Prostate gland (tissue), 2 donors: ENCODE measurements around the gene NMNAT2. TPM values are rescaled to one million over a fixed set of nuclear protein-coding genes. Genes with fewer than 3 reads are reported as not detected.

Experiments
- DNase-seq: peaks from one replicate; pipeline ENCODE4 v3.0.0-alpha.2; 2019; ENCODE audit warnings: low spot score
- H3K27ac ChIP-seq, 2 donors: fragments of 200-600 bp; sonication (generic); 2 replicates each; pipeline ENCODE4 v1.5.1; 2017 to 2019
- H3K27me3 ChIP-seq: fragments of 200-600 bp; sonication (generic); replicated peaks from 2 replicates; pipeline ENCODE4 v1.5.1; 2019; ENCODE audit not compliant: insufficient read depth
- H3K36me3 ChIP-seq, 2 donors: fragments of 200-600 bp; sonication (generic); 1 replicate in 1 of 2; 2 replicates in 1 of 2; pipeline versions ENCODE4 v1.5.1 to v1.8.1; 2017 to 2019
- H3K4me1 ChIP-seq: fragments of 200-600 bp; sonication (generic); replicated peaks from 2 replicates; pipeline ENCODE4 v1.5.1; 2019
- H3K4me3 ChIP-seq, 2 donors: fragments of 200-600 bp; sonication (generic); 2 replicates each; pipeline ENCODE4 v1.5.1; 2017 to 2019
- H3K9me3 ChIP-seq: fragments of 200-600 bp; sonication (generic); 2 replicates; pipeline ENCODE4 v1.5.1; 2017
- POLR2A ChIP-seq: fragments of 450-650 bp; IDR thresholded peaks from one replicate; pipeline ENCODE4 v1.6.1; 2016; ENCODE audit warnings: antibody characterized with exemption, mild to moderate bottlenecking
- POLR2AphosphoS5 ChIP-seq: sonication (generic); formaldehyde crosslinking; IDR thresholded peaks from one replicate; pipeline ENCODE4 v1.6.1; 2017; ENCODE audit warnings: antibody characterized with exemption
- WGBS: methylation state at CpG from one replicate; pipeline ENCODE4 v1.1.5; 2018; 5-methylcytosine and 5-hydroxymethylcytosine counted together
- intact Hi-C: fragments of 100-400 bp; cut with DNase I; formaldehyde crosslinking; loops from one replicate; pipeline ENCODE4 v1.14.2; 2022
- total RNA-seq, 2 donors: library from RNA; depleted of rRNA; stranded (reverse); fragments of >200 nt; gene quantifications; one replicate each; pipeline ENCODE4 v1.1.0, GENCODE V29; 2016
- TF ChIP-seq, protein P1 (sequence below), 4 experiments: fragments of 200-600 bp in 2 of 4; fragments of 450-650 bp in 2 of 4; sonication (generic) in 2 of 4; IDR thresholded peaks; 1 replicate in 3 of 4; 2 replicates in 1 of 4; pipeline ENCODE4 v1.5.1; 2016 to 2019; ENCODE audit warnings: antibody characterized with exemption in 4 of 4, mild to moderate bottlenecking in 2 of 4, moderate library complexity in 2 of 4

The NMNAT2 gene
- total RNA-seq, 2 donors from 2014 or later = 0.27 to 41.0 TPM

- Histone ChIP-seq H3K27ac (no peak overlapping the region), H3K27me3 (no peaks in the 10 kb centered on the region), H3K9me3 (no peaks in the 10 kb centered on the region), H3K4me3 (no peak overlapping the region), H3K36me3 (no peaks in the 10 kb centered on the region), H3K4me1 (no peaks in the 10 kb centered on the region)
- DNase-seq = no peak
- intact Hi-C loops = no loop called here
- TF ChIP-seq POLR2AphosphoS5 = no peak
- TF ChIP-seq, protein P1, sequence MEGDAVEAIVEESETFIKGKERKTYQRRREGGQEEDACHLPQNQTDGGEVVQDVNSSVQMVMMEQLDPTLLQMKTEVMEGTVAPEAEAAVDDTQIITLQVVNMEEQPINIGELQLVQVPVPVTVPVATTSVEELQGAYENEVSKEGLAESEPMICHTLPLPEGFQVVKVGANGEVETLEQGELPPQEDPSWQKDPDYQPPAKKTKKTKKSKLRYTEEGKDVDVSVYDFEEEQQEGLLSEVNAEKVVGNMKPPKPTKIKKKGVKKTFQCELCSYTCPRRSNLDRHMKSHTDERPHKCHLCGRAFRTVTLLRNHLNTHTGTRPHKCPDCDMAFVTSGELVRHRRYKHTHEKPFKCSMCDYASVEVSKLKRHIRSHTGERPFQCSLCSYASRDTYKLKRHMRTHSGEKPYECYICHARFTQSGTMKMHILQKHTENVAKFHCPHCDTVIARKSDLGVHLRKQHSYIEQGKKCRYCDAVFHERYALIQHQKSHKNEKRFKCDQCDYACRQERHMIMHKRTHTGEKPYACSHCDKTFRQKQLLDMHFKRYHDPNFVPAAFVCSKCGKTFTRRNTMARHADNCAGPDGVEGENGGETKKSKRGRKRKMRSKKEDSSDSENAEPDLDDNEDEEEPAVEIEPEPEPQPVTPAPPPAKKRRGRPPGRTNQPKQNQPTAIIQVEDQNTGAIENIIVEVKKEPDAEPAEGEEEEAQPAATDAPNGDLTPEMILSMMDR (IDR thresholded peaks at IDR 0.05) = no peak
- TF ChIP-seq POLR2A = no peak
- 78% methylated on average over 6 of the region's 6 CpGs for WGBS
Observed at GRCh38 chr1:183356534-183357182, 61.5 kb downstream of the NMNAT2 start.

DNA sequence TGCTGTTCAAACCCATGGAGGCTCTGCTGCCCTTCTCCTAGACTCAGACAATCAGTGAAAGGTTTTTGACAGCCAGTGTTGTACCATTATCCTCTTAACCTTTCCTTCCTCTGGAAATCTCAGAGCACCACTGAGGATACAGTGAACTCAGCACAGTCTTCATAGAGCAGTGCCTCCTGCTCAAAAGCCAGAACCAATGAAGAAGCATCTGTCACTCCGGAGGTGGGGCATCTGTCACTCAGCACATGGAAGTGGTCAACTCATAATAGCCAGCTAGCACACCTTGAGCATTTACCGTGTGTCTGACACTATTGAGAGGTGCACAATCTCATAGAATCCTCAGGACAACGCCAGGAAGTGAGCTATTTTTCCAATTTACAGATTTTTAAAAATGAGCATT lies 62.4 kb downstream of the NMNAT2 start:
- no peaks in the 10 kb centered on the region for H3K36me3 ChIP-seq
- no peak for DNase-seq
- H3K9me3 ChIP-seq = no peaks in the 10 kb centered on the region
- TF ChIP-seq, protein P1 (IDR thresholded peaks at IDR 0.05) = no peak
- TF ChIP-seq POLR2A = no peak
- TF ChIP-seq POLR2AphosphoS5 = no peak
- no peaks in the 10 kb centered on the region for H3K4me1 ChIP-seq
- H3K27ac ChIP-seq = no peak overlapping the region
- no peaks in the 10 kb centered on the region for H3K27me3 ChIP-seq
- 94% methylated on average over 3 of the region's 3 CpGs for WGBS
- intact Hi-C loops = no loop called here
- H3K4me3 ChIP-seq = no peak overlapping the region

DNA sequence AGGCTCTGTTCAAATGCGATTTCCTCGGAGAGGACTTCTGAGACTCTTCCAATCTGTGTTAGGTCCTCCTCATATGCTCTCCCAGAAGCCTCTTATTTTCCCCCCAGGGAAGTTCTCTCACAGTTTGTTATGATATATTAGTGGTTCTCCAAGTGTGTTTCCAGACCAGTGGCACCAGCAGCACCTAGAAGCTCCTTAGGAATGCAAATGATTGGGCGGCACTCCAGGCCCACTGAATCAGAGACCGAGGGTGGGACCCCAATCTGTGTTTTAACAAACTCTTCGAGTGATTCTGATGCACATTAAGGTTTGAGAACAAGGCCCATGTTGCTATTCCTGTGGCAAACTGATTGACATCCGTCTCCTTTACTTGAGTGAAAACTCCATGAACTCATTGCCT lies 63.0 kb downstream of the NMNAT2 start:
- 88% methylated on average over 6 of the region's 6 CpGs for WGBS
- H3K4me1 ChIP-seq = no peaks in the 10 kb centered on the region
- TF ChIP-seq POLR2A = no peak
- intact Hi-C loops = no loop called here
- no peak overlapping the region for H3K4me3 ChIP-seq
- no peaks in the 10 kb centered on the region for H3K27me3 ChIP-seq
- DNase-seq = no peak
- H3K36me3 ChIP-seq = no peaks in the 10 kb centered on the region
- H3K9me3 ChIP-seq = no peaks in the 10 kb centered on the region
- H3K27ac ChIP-seq = no peak overlapping the region

DNA sequence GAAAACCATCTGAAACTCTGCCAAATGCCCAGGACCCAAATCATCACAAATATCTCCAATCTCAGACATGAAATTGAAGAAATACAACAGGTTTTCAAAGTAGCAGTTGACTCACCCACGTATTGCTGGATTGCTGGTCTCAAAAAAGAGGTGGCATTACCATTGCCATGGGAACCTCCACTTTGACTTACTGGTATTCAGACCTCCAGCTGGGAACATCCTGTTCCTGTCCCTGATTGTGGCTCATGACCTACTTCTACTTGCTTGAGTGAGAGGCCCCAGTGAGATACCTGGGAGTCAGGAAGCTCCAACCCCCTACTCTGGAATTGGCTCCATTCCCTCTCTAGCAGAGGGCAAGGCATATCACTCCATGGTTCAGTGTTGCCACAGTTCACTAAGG lies 64.6 kb downstream of the NMNAT2 start:
- H3K27ac ChIP-seq = no peak overlapping the region
- intact Hi-C loops = no loop called here
- 96% methylated on average over 1 of the region's 1 CpG for WGBS

GRCh38 chr1:183349201-183349711 lies 68.9 kb downstream of the NMNAT2 start:
- TF ChIP-seq POLR2A (no peak), POLR2AphosphoS5 (peak; percentile 8)
- DNase-seq = peak; percentile 10
- intact Hi-C loops = no loop called here
- Histone ChIP-seq H3K36me3 (no peaks in the 10 kb centered on the region), H3K27ac (peak overlapping the region in 1 of 2 donors; percentile 42), H3K9me3 (no peaks in the 10 kb centered on the region), H3K4me1 (peaks cover 5% of the 10 kb centered on the region), H3K27me3 (no peaks in the 10 kb centered on the region), H3K4me3 (no peak overlapping the region)
- 8% methylated on average over 6 of the region's 6 CpGs for WGBS

More for the DNA sequence above, 64.6 kb downstream of the NMNAT2 start:
- H3K36me3 ChIP-seq = no peaks in the 10 kb centered on the region
- H3K9me3 ChIP-seq = no peaks in the 10 kb centered on the region
- no peak for DNase-seq
- H3K4me3 ChIP-seq = no peak overlapping the region
- peaks cover 5% of the 10 kb centered on the region for H3K4me1 ChIP-seq
- no peaks in the 10 kb centered on the region for H3K27me3 ChIP-seq
- TF ChIP-seq, protein P1 (IDR thresholded peaks at IDR 0.05) = no peak
- TF ChIP-seq POLR2AphosphoS5 (no peak), POLR2A (no peak)

DNA sequence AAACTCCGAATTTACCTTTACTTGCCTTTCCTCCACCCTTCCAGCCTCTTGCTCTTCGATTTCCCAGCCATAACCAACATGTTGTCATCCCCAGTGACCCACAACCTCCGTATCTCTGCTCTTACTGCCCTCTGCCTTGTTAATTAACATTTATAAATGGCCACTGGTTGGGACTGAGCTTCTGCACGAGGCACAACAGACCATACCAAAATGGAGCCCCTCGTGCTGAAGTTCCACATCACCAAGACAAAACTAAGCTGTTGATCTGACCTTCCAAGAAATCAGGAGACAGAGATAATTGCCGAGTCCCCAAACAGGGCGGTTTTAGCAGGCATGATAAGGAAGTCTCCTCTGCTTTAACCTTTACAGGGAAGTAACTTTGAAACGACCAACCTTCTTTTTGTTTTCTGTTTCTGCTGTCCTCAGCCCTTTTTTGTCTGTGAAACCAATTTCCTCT lies 71.9 kb downstream of the NMNAT2 start:
- Histone ChIP-seq H3K36me3 (no peaks in the 10 kb centered on the region), H3K4me1 (peaks cover 5% of the 10 kb centered on the region), H3K27me3 (no peaks in the 10 kb centered on the region), H3K4me3 (no peak overlapping the region), H3K27ac (no peak overlapping the region), H3K9me3 (no peaks in the 10 kb centered on the region)
- DNase-seq = no peak
- intact Hi-C loops = no loop called here
- WGBS = 55% methylated on average over 8 of the region's 8 CpGs
- no peak for TF ChIP-seq POLR2AphosphoS5
- no peak for TF ChIP-seq POLR2A
- TF ChIP-seq, protein P1 (IDR thresholded peaks at IDR 0.05) = no peak
